H9 (cell line): ENCODE results near the gene ARHGAP22. TPM values are rescaled to one million over a fixed set of nuclear protein-coding genes. Genes with fewer than 3 reads are reported as not detected.

Experiments used
- DNase-seq: peaks from one replicate; pipeline ENCODE4 v3.0.0-alpha.2; 2017
- H2AFZ ChIP-seq: one replicate; pipeline ENCODE4 v1.6.1; 2013; ENCODE audit warnings: mild to moderate bottlenecking, low read length, control low read depth, moderate library complexity
- H2AK5ac ChIP-seq: 2 replicates; pipeline ENCODE4 v1.6.1; 2013; ENCODE audit warnings: low read length, control low read depth, mixed read lengths; ENCODE audit not compliant: insufficient read length
- H2BK120ac ChIP-seq: one replicate; pipeline ENCODE4 v1.6.1; 2013; ENCODE audit warnings: low read depth, mild to moderate bottlenecking, low read length, control low read depth, inconsistent platforms; ENCODE audit not compliant: poor library complexity, severe bottlenecking
- H2BK12ac ChIP-seq: 2 replicates; pipeline ENCODE4 v1.6.1; 2013; ENCODE audit warnings: low read length, control low read depth, mixed read lengths, low read depth; ENCODE audit not compliant: insufficient read length
- H2BK15ac ChIP-seq: 2 replicates; pipeline ENCODE4 v1.6.1; 2013; ENCODE audit warnings: low read depth, low read length, control low read depth
- H2BK20ac ChIP-seq: one replicate; pipeline ENCODE4 v1.6.1; 2013; ENCODE audit warnings: low read depth, mild to moderate bottlenecking, low read length, control low read depth, inconsistent platforms; ENCODE audit not compliant: poor library complexity, severe bottlenecking
- H2BK5ac ChIP-seq: 2 replicates; pipeline ENCODE4 v1.6.1; 2013; ENCODE audit warnings: low read length, control low read depth, mixed read lengths; ENCODE audit not compliant: insufficient read length
- H3K14ac ChIP-seq: 2 replicates; pipeline ENCODE4 v1.6.1; 2013; ENCODE audit warnings: low read length, control low read depth; ENCODE audit not compliant: insufficient read depth
- H3K18ac ChIP-seq: 2 replicates; pipeline ENCODE4 v1.6.1; 2013; ENCODE audit warnings: low read depth, mild to moderate bottlenecking, mixed read lengths, low read length, control low read depth; ENCODE audit not compliant: insufficient read length
- H3K23ac ChIP-seq: 2 replicates; pipeline ENCODE4 v1.6.1; 2013; ENCODE audit warnings: low read length, control low read depth, mixed read lengths, low read depth; ENCODE audit not compliant: insufficient read length
- H3K23me2 ChIP-seq: 2 replicates; pipeline ENCODE4 v1.6.1; 2013; ENCODE audit warnings: low read depth, mild to moderate bottlenecking, mixed read lengths, low read length, control low read depth; ENCODE audit not compliant: insufficient read length, poor library complexity, severe bottlenecking
- H3K27ac ChIP-seq: 2 replicates; pipeline ENCODE4 v1.5.1; 2013; ENCODE audit warnings: low read length, control low read depth, mixed read lengths, low read depth; ENCODE audit not compliant: insufficient read length
- H3K27me3 ChIP-seq: 2 replicates; pipeline ENCODE4 v1.6.1; 2013; ENCODE audit warnings: low read length, control low read depth, inconsistent platforms; ENCODE audit not compliant: insufficient read depth
- H3K4ac ChIP-seq: 2 replicates; pipeline ENCODE4 v1.6.1; 2013; ENCODE audit warnings: low read depth, mild to moderate bottlenecking, control low read depth, inconsistent platforms, low read length, moderate library complexity
- H3K4me1 ChIP-seq: 2 replicates; pipeline ENCODE4 v1.6.1; 2013; ENCODE audit warnings: low read length, control low read depth, inconsistent platforms; ENCODE audit not compliant: insufficient read depth
- H3K4me2 ChIP-seq: 2 replicates; pipeline ENCODE4 v1.6.1; 2013; ENCODE audit warnings: low read length, control low read depth, mixed read lengths; ENCODE audit not compliant: insufficient read length, insufficient read depth
- H3K56ac ChIP-seq: 2 replicates; pipeline ENCODE4 v1.6.1; 2013; ENCODE audit warnings: low read depth, mild to moderate bottlenecking, mixed read lengths, low read length, control low read depth; ENCODE audit not compliant: insufficient read length
- H3K79me1 ChIP-seq: 2 replicates; pipeline ENCODE4 v1.6.1; 2013; ENCODE audit warnings: low read depth, mild to moderate bottlenecking, moderate library complexity, low read length, control low read depth, inconsistent platforms; ENCODE audit not compliant: insufficient read depth, poor library complexity, severe bottlenecking
- H3K79me2 ChIP-seq: 2 replicates; pipeline ENCODE4 v1.6.1; 2013; ENCODE audit warnings: low read length, control low read depth, inconsistent platforms; ENCODE audit not compliant: insufficient read depth
- H3K9ac ChIP-seq: 2 replicates; pipeline ENCODE4 v1.6.1; 2013; ENCODE audit warnings: low read length, control low read depth, mixed read lengths; ENCODE audit not compliant: insufficient read length; ENCODE audit errors: extremely low read depth
- H3K9me3 ChIP-seq: one replicate; pipeline ENCODE4 v1.6.1; 2013; ENCODE audit warnings: low read depth, low read length, inconsistent platforms; ENCODE audit not compliant: control insufficient read depth
- H3T11ph ChIP-seq: one replicate; pipeline ENCODE4 v1.6.1; 2013; ENCODE audit warnings: mild to moderate bottlenecking, low read length, control low read depth, inconsistent platforms
- H4K20me1 ChIP-seq: one replicate; pipeline ENCODE4 v1.6.1; 2013; ENCODE audit not compliant: control insufficient read depth, insufficient read length, insufficient read depth
- H4K5ac ChIP-seq: 2 replicates; pipeline ENCODE4 v1.6.1; 2013; ENCODE audit warnings: low read depth, mild to moderate bottlenecking, mixed read lengths, low read length, control low read depth; ENCODE audit not compliant: insufficient read length
- H4K8ac ChIP-seq: replicated peaks from 2 replicates; pipeline ENCODE4 v1.6.1; 2013; ENCODE audit warnings: low read length, control low read depth, mixed read lengths, low read depth; ENCODE audit not compliant: insufficient read length
- H4K91ac ChIP-seq: 2 replicates; pipeline ENCODE4 v1.6.1; 2013; ENCODE audit warnings: low read depth, mild to moderate bottlenecking, moderate library complexity, mixed read lengths, low read length, control low read depth; ENCODE audit not compliant: insufficient read length
- H3K27ac Mint-ChIP-seq, 3 experiments: 2 replicates in 2 of 3; 3 replicates in 1 of 3; pipeline ENCODE4 v1.8.0; 2020 to 2021; ENCODE audit warnings: mixed read lengths in 3 of 3, mild to moderate bottlenecking in 1 of 3, moderate library complexity in 1 of 3
- H3K27me3 Mint-ChIP-seq: 2 replicates; pipeline ENCODE4 v1.8.0; 2021; ENCODE audit warnings: low read depth, mild to moderate bottlenecking, moderate library complexity, mixed read lengths
- H3K36me3 Mint-ChIP-seq, 3 experiments: 2 replicates in 2 of 3; 3 replicates in 1 of 3; pipeline ENCODE4 v1.8.0; 2020 to 2021; ENCODE audit warnings: low read depth in 3 of 3, mixed read lengths in 3 of 3; ENCODE audit not compliant: insufficient read depth in 1 of 3
- H3K4me1 Mint-ChIP-seq, 2 experiments: 2 replicates each; pipeline ENCODE4 v1.8.0; 2020; ENCODE audit warnings: mixed read lengths in 2 of 2
- H3K4me3 Mint-ChIP-seq, 2 experiments: 2 replicates in 1 of 2; 3 replicates in 1 of 2; pipeline ENCODE4 v1.8.0; 2020 to 2021; ENCODE audit warnings: mild to moderate bottlenecking in 2 of 2, mixed read lengths in 2 of 2, moderate library complexity in 1 of 2
- H3K9me3 Mint-ChIP-seq, 2 experiments: 2 replicates in 1 of 2; 3 replicates in 1 of 2; pipeline ENCODE4 v1.8.0; 2020; ENCODE audit warnings: mild to moderate bottlenecking in 2 of 2, mixed read lengths in 2 of 2, moderate library complexity in 1 of 2
- WGBS: extraction: QIAGEN DNeasy Blood & Tissue Kit; methylation state at CpG from one replicate; pipeline ENCODE4 v1.1.7; 2013; ENCODE audit warnings: missing lambda C conversion rate, low lambda C conversion rate, mixed read lengths; ENCODE audit not compliant: insufficient read length; ENCODE audit errors: extremely low coverage; 5-methylcytosine and 5-hydroxymethylcytosine counted together
- total RNA-seq: library from RNA; stranded (reverse); gene quantifications from 2 replicates; pipeline ENCODE4 v1.2.1, GENCODE V29; 2021
- TF ChIP-seq, protein P1 (sequence below): fragments of 200-600 bp; sonication (generic); conservative IDR thresholded peaks from 3 replicates; pipeline ENCODE4 v1.8.0; 2021; ENCODE audit warnings: antibody characterized with exemption, mild to moderate bottlenecking

ARHGAP22 gene
- total RNA-seq, 1 experiment from 2014 or later = 7.4 TPM

- Histone ChIP-seq H3K4me1 (no peaks in the 10 kb centered on the region), H4K5ac (no peak overlapping the region), H3K23ac (no peak overlapping the region), H3K79me1 (no peaks in the 10 kb centered on the region), H3K4ac (no peak overlapping the region), H2BK120ac (no peak overlapping the region), H3K18ac (no peak overlapping the region), H2BK12ac (no peak overlapping the region), H3T11ph (no peak overlapping the region), H2BK20ac (no peak overlapping the region), H3K79me2 (no peaks in the 10 kb centered on the region), H2BK5ac (no peak overlapping the region), H4K8ac (no peak overlapping the region), H2BK15ac (no peak overlapping the region), H3K9ac (no peak overlapping the region), H2AK5ac (no peak overlapping the region), H3K14ac (no peak overlapping the region), H4K20me1 (no peaks in the 10 kb centered on the region), H3K23me2 (no peaks in the 10 kb centered on the region), H2AFZ (no peak overlapping the region), H4K91ac (no peak overlapping the region), H3K27me3 (no peaks in the 10 kb centered on the region; the same call in 1 of the 2 replicates), H3K9me3 (no peaks in the 10 kb centered on the region), H3K27ac (no peak overlapping the region), H3K4me2 (no peak overlapping the region), H3K56ac (no peak overlapping the region)
- Mint-ChIP-seq H3K9me3 (no peaks in the 10 kb centered on the region), H3K27ac (no peak overlapping the region), H3K4me3 (no peak overlapping the region), H3K4me1 (peaks cover 16 to 22% of the 10 kb centered on the region in 2 experiments), H3K36me3 (no peaks in the 10 kb centered on the region; a peak in 1 of 7 replicates), H3K27me3 (no peaks in the 10 kb centered on the region)
- no CpG with 5 or more reads among the region's 12 CpGs for WGBS
- TF ChIP-seq, protein P1, sequence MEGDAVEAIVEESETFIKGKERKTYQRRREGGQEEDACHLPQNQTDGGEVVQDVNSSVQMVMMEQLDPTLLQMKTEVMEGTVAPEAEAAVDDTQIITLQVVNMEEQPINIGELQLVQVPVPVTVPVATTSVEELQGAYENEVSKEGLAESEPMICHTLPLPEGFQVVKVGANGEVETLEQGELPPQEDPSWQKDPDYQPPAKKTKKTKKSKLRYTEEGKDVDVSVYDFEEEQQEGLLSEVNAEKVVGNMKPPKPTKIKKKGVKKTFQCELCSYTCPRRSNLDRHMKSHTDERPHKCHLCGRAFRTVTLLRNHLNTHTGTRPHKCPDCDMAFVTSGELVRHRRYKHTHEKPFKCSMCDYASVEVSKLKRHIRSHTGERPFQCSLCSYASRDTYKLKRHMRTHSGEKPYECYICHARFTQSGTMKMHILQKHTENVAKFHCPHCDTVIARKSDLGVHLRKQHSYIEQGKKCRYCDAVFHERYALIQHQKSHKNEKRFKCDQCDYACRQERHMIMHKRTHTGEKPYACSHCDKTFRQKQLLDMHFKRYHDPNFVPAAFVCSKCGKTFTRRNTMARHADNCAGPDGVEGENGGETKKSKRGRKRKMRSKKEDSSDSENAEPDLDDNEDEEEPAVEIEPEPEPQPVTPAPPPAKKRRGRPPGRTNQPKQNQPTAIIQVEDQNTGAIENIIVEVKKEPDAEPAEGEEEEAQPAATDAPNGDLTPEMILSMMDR = no peak
- no peak for DNase-seq
Observed at GRCh38 chr10:48461623-48462481, 143.0 kb downstream of the ARHGAP22 start.
